Activated T-cell treated with anti-CD3 and anti-CD28 coated beads, Interleukin-2, amount 50 U/mL, for 72 hours (primary cell): Measurements from ENCODE around the gene CXCR2. TPM values are rescaled to one million over a fixed set of nuclear protein-coding genes. Genes with fewer than 3 reads are reported as not detected.
A peak's percentile ranks its signal among the peaks of the same experiment; 100 is the strongest.
"Not testable (repeated sequence)": the region's sequence is repeated elsewhere in the genome, so short reads cannot be mapped to it uniquely, and the experiment has no call there.

Source experiments
- ATAC-seq, 2 donors: fragments of 150-1000 bp; cut with Tn5 transposase; replicated peaks in 1 of 2; 2 replicates each; pipeline ENCODE4 v1.10.0; 2021; ENCODE audit warnings: moderate library complexity in 2 of 2, mild to moderate bottlenecking in 1 of 2
- DNase-seq, 2 donors: peaks; one replicate each; pipeline ENCODE4 v3.0.0; 2021 to 2022; ENCODE audit warnings: mixed read lengths in 1 of 2
- H3K27ac Mint-ChIP-seq: one replicate; pipeline ENCODE4 v1.8.0; 2022; ENCODE audit warnings: mild to moderate bottlenecking, moderate library complexity, mixed read lengths
- H3K27me3 Mint-ChIP-seq: one replicate; pipeline ENCODE4 v1.8.0; 2022; ENCODE audit warnings: low read depth, mixed read lengths
- H3K36me3 Mint-ChIP-seq, 2 donors: one replicate each; pipeline ENCODE4 v1.8.0; 2022; ENCODE audit warnings: mixed read lengths in 2 of 2, mild to moderate bottlenecking in 1 of 2; ENCODE audit not compliant: insufficient read depth in 2 of 2
- H3K4me1 Mint-ChIP-seq: one replicate; pipeline ENCODE4 v1.8.0; 2022; ENCODE audit warnings: low read depth, mixed read lengths
- H3K4me3 Mint-ChIP-seq, 2 donors: one replicate each; pipeline ENCODE4 v1.8.0; 2022; ENCODE audit warnings: mild to moderate bottlenecking in 2 of 2, mixed read lengths in 2 of 2, moderate library complexity in 2 of 2
- H3K9me3 Mint-ChIP-seq, 2 donors: one replicate each; pipeline ENCODE4 v1.8.0; 2022; ENCODE audit warnings: mixed read lengths in 2 of 2
- total RNA-seq, 2 donors: library from RNA; stranded (reverse); gene quantifications; one replicate each; pipeline ENCODE4 v1.2.3, GENCODE V29; 2022

CXCR2 gene
- total RNA-seq, 2 donors from 2014 or later = 0.25 to 0.48 TPM

GRCh38 chr2:218146056-218146455 lies 20.2 kb downstream of the CXCR2 start:
- no peak overlapping the region for H3K4me3 Mint-ChIP-seq

GRCh38 chr2:218149098-218149497 lies 23.3 kb downstream of the CXCR2 start:
- no peaks in the 10 kb centered on the region for H3K36me3 Mint-ChIP-seq
- peaks cover 7% of the 10 kb centered on the region for H3K27me3 Mint-ChIP-seq
- DNase-seq = no peak
- no peaks in the 10 kb centered on the region for H3K9me3 Mint-ChIP-seq
- peaks cover 5% of the 10 kb centered on the region for H3K4me1 Mint-ChIP-seq
- H3K27ac Mint-ChIP-seq = no peak overlapping the region
- no peak for ATAC-seq
- H3K4me3 Mint-ChIP-seq = no peak overlapping the region

More at GRCh38 chr2:218146056-218146455, 20.2 kb downstream of the CXCR2 start:
- Mint-ChIP-seq H3K9me3 (peaks cover 0 to 1% of the 10 kb centered on the region in 2 donors), H3K36me3 (no peaks in the 10 kb centered on the region), H3K4me1 (no peaks in the 10 kb centered on the region), H3K27me3 (peaks cover 7% of the 10 kb centered on the region), H3K27ac (no peak overlapping the region)
- no peak for ATAC-seq
- DNase-seq = no peak

DNA sequence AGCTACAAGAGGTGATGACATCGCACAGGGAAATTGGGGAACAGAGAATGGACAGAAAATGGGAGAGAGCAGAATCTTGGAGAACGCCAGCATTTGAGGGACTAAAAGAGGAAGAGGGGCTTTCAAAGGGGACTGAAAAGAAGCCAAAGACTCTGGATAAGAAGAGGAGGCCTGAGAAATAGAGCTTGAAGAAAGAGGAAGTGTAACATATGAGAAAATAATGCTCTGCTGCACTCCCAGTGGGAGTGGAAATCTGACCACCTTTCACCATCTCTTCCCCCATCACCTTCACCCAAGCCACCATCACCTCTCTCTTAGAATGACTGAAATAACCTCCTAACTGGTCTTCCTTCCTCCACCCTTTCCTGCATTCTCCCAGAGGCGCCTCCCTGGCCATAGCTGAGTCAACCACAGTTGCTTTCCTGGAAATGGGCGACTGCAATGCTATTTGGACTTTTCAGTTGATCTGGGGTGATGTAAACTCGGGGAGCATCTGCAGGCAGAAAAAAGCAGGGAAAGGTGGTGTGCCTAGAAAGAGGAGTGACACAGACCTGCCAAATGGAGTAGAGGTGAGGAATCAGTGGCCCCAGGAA lies 24.1 kb downstream of the CXCR2 start:
- ATAC-seq (no peak), DNase-seq (no peak)
- Mint-ChIP-seq H3K27me3 (peaks cover 7% of the 10 kb centered on the region), H3K36me3 (no peaks in the 10 kb centered on the region), H3K4me1 (peaks cover 5% of the 10 kb centered on the region), H3K27ac (no peak overlapping the region), H3K4me3 (no peak overlapping the region), H3K9me3 (no peaks in the 10 kb centered on the region)

DNA sequence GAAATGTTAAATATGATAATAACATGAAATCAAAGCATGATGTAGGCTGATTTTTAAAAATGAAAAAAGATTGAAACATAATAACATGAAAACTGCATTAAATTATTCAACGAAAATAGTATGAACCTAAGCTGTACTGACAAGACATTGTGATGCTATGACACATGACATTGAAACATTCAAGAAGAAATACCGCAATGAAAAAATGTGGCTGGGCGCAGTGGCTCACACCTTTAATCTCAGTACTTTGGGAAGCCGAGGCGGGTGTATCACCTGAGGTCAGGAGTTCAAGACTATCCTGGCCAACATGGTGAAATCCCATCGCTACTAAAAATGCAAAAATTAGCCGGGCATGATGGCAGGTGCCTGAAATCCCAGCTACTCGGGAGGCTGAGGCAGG lies 26.3 kb downstream of the CXCR2 start:
- Mint-ChIP-seq H3K4me1 (peaks cover 5% of the 10 kb centered on the region), H3K27ac (no peak overlapping the region), H3K4me3 (no peak overlapping the region), H3K9me3 (no peaks in the 10 kb centered on the region), H3K36me3 (no peaks in the 10 kb centered on the region), H3K27me3 (peaks cover 7% of the 10 kb centered on the region)
- no peak for ATAC-seq
- no peak for DNase-seq

- no peak overlapping the region for H3K27ac Mint-ChIP-seq
- H3K27me3 Mint-ChIP-seq = peaks cover 7% of the 10 kb centered on the region
- no peak for DNase-seq
- H3K9me3 Mint-ChIP-seq = no peaks in the 10 kb centered on the region
- no peaks in the 10 kb centered on the region for H3K36me3 Mint-ChIP-seq
- peaks cover 5% of the 10 kb centered on the region for H3K4me1 Mint-ChIP-seq
- ATAC-seq = no peak
- H3K4me3 Mint-ChIP-seq = no peak overlapping the region
Observed at GRCh38 chr2:218152777-218153176, 26.9 kb downstream of the CXCR2 start.

DNA sequence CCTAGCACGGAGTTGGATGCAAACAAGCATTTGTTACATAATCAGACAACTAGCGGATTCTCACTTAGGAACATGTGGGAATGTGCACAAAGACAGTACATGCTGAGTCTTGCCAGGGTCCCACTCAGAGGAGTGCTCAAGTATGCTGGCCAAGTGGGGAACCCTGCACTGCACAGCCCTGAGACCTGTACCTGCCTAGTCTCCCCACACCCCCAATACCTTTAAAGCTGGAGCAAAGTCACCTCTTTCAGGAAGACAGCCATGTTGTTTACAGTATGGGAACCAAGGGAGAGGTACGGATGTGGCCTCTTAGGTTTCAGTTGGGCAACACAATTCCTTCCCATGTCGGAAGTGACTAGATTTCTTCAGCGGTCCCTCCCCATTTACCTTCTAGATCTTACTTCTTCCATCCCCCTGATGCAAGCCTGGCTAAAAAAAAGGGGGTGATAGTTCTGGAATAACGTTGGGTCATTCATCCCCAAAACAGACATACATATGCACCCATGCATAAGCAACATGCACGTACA lies 30.2 kb downstream of the CXCR2 start:
- no peak overlapping the region for H3K27ac Mint-ChIP-seq
- no peak overlapping the region for H3K4me3 Mint-ChIP-seq
- DNase-seq (no peak), ATAC-seq (no peak)
- no peaks in the 10 kb centered on the region for H3K27me3 Mint-ChIP-seq
- H3K36me3 Mint-ChIP-seq = no peaks in the 10 kb centered on the region
- H3K4me1 Mint-ChIP-seq = peaks cover 5% of the 10 kb centered on the region
- H3K9me3 Mint-ChIP-seq = no peaks in the 10 kb centered on the region

- Mint-ChIP-seq H3K36me3 (no peaks in the 10 kb centered on the region), H3K27me3 (peaks cover 9% of the 10 kb centered on the region), H3K4me1 (peaks cover 3% of the 10 kb centered on the region), H3K4me3 (no peak overlapping the region), H3K9me3 (no peaks in the 10 kb centered on the region), H3K27ac (no peak overlapping the region)
- DNase-seq (no peak), ATAC-seq (no peak)
Observed at GRCh38 chr2:218161644-218162043, 35.8 kb downstream of the CXCR2 start.

GRCh38 chr2:218162814-218163213 lies 37.0 kb downstream of the CXCR2 start:
- Mint-ChIP-seq H3K9me3 (no peaks in the 10 kb centered on the region), H3K27ac (no peak overlapping the region)
- no peak for ATAC-seq

GRCh38 chr2:218166791-218167190 lies 41.0 kb downstream of the CXCR2 start, which contains the start of gene CXCR1:
Gene CXCR1 (minus strand): TSS chr2:218166962. CDS start chr2:218165211, 1,751 bp downstream.
- Mint-ChIP-seq H3K4me3 (no peak within 1 kb of the TSS), H3K9me3 (no peaks in the 10 kb centered on the region), H3K4me1 (peaks cover 14% of the 10 kb centered on the region), H3K36me3 (no peaks in the 10 kb centered on the region), H3K27me3 (peaks cover 9% of the 10 kb centered on the region), H3K27ac (no peak within 1 kb of the TSS)
- peak; percentile 9 to 11 for DNase-seq
- ATAC-seq = peak; percentile 80 to 83

More at GRCh38 chr2:218162814-218163213, 37.0 kb downstream of the CXCR2 start:
- H3K27me3 Mint-ChIP-seq = peaks cover 9% of the 10 kb centered on the region
- H3K4me1 Mint-ChIP-seq = peaks cover 14% of the 10 kb centered on the region
- no peak for DNase-seq
- no peak overlapping the region for H3K4me3 Mint-ChIP-seq
- H3K36me3 Mint-ChIP-seq = no peaks in the 10 kb centered on the region

DNA sequence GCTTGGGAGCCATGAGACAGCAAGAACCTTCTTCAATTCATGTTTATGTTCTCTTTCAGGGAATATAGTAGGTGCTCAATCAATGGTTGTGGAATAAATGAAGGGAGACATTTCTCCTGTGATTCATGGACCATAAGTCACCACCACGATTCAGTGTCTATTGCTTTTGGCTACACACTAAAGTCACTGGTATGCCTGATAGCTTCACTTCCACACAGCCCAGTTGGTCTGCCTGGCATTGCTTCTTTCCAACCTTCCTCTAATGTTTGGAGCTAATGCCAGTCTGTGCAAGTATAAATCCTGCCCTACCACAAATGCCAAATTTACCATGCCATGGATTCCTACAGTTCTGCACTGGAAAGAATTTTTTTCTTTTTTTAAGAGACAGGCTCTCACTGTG lies 42.2 kb downstream of the CXCR2 start:
- Mint-ChIP-seq H3K4me1 (peaks cover 14% of the 10 kb centered on the region), H3K4me3 (no peak overlapping the region), H3K27me3 (no peaks in the 10 kb centered on the region), H3K27ac (no peak overlapping the region), H3K9me3 (no peaks in the 10 kb centered on the region), H3K36me3 (no peaks in the 10 kb centered on the region)
- DNase-seq = no peak
- ATAC-seq = no peak

DNA sequence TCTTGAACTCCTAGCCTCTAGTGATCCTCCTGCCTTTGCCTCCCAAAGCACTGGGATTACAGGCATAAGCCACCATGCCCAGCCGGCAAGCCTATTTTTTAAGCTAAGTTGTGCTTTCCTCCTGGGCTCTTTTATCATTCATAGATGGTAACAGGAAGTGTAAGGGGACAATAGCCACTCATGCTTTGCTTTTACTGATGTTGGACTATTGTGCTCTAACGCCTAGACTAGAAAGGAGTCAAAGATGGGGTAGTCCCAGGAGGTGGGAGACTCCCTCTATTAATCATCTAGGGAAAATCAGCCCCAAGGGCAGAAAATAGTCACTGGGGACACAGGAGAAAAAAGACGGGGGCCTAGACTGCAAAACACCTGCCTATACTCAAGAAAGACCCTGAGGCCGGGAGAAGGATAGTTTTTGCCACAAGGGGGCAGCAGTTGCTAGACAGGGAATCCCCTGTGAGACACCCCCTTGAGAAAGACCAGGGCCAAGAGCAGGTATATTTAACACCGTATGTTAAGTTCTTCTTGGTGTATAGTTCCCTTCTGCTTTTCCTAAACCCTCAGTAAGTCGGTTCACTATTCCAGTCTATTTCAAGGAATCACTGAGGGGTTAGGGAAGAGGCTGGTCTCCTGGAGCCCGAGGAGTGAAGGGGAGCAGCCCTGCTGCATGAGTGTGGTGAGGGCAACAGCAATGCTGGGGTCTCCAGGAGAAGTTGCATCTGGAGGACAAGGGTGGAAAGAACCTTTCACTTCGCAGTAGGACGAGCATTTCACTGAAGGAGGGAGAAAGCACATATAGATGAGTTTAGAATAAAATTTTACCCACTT lies 43.0 kb downstream of the CXCR2 start:
- Mint-ChIP-seq H3K36me3 (no peaks in the 10 kb centered on the region), H3K4me1 (peaks cover 14% of the 10 kb centered on the region), H3K27me3 (no peaks in the 10 kb centered on the region), H3K4me3 (no peak overlapping the region), H3K27ac (no peak overlapping the region), H3K9me3 (no peaks in the 10 kb centered on the region)
- DNase-seq (peak; percentile 75), ATAC-seq (peak; percentile 68 to 76)

DNA sequence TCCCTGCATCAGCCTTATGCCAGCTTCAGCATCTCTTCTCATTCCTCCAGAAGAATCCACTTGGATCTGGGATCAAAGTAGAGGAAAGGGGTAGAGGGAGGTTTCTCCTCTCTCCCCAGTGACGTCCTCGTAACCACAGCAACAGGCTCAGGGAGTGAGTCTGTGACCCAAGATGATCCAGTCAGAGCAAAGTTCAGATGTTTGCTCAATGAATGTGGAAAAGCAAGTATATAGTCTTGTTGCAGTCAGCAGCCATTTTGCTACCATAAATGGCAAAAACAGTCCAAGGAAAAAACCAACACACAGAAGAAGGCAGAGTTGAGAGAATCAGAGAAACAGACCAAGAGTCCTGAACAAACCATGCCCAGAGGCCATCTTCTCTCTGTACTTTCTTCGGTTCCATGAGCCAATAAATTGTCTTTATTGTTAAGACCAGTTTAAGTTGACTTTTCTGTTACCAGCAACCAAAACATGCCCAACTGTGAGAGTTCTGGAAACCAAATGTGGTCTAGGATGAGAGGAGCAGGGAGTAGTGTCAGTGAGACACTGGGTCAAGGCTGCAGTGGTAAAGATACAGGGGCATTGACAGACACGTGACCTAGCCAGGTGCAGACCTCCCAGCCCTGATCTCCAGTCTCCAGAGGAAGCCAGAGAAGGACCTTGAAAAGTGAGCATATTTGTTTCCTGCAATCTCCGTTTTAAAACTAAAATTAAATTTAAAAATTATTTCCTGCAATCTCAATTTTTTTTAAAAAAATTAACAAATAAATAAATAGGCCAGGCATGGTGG lies 44.1 kb downstream of the CXCR2 start:
- H3K36me3 Mint-ChIP-seq = no peaks in the 10 kb centered on the region
- no peaks in the 10 kb centered on the region for H3K27me3 Mint-ChIP-seq
- H3K27ac Mint-ChIP-seq = no peak overlapping the region
- DNase-seq (no peak), ATAC-seq (no peak)
- H3K4me1 Mint-ChIP-seq = peaks cover 14% of the 10 kb centered on the region
- no peak overlapping the region for H3K4me3 Mint-ChIP-seq
- no peaks in the 10 kb centered on the region for H3K9me3 Mint-ChIP-seq

DNA sequence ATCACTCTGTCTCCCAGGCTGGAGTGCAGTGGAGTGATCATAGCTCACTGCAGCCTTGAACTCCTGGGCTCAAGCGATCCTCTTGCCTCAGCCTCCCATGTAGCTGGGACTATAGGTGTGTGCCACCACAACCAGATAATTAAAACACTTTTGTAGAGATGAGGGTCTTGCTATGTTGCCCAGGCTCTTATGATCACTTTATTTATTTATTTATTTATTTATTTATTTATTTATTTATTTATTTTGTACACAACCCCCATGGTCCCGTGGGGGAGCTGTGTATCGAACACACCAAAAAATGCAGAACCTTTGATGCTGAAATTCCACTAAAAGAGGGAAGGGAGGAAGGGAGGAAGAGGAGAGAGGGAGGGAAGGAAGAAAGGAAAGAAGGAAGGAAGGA lies 45.9 kb downstream of the CXCR2 start:
- not testable (repeated sequence) for DNase-seq, H3K27me3 Mint-ChIP-seq, H3K4me3 Mint-ChIP-seq, H3K27ac Mint-ChIP-seq, H3K36me3 Mint-ChIP-seq, H3K9me3 Mint-ChIP-seq, ATAC-seq
- peaks cover 10% of the 10 kb centered on the region for H3K4me1 Mint-ChIP-seq
